Breast epithelium (tissue), 3 donors: ENCODE measurements around the gene FLT3LG.

ENCODE experiments used
- POLR2A ChIP-seq: fragments of 450-650 bp; IDR thresholded peaks from one replicate; pipeline ENCODE4 v1.6.1; 2016; ENCODE audit warnings: antibody characterized with exemption, mild to moderate bottlenecking, moderate library complexity
- TF ChIP-seq, protein P1 (sequence below), 3 donors: fragments of 450-650 bp; IDR thresholded peaks; one replicate each; pipeline ENCODE4 v1.5.1; 2016 to 2017; ENCODE audit warnings: antibody characterized with exemption in 3 of 3, mild to moderate bottlenecking in 3 of 3, moderate library complexity in 3 of 3

DNA sequence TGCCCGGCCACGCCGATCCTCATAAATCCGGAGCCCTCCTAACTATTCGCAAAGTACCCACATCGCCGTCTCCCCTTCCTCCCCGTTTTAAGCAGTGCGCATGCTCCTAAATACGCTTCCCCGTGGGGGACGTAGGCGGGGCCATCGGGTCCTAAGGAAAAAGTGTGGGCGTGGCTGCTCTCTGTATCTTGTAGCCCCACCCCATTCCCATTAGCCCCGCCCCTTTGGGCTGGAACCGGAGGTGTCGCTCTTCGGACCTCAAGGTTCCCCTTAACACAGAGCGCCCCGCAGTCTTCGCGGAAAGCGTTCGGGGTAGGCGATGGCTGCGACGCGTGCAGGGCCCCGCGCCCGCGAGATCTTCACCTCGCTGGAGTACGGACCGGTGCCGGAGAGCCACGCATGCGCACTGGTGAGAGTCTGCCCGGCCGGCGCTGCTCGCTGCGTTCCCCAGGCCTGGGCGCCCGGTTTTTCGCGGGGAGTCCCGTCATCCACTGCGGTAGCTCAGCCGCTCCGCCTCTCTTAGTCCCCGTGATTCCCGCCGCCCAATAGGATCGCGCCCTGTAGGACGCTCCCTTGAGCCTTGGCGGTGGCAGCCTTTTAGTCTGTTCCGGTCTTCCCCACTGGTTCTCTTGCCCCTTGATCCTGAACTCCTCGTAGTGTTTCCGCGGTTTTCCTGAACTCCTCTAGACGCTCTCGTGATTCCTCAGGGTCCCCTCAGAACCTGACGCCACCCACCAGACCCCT lies 20.8 kb upstream of the FLT3LG start, which contains the start of gene ALDH16A1:
- TF ChIP-seq, protein P1, sequence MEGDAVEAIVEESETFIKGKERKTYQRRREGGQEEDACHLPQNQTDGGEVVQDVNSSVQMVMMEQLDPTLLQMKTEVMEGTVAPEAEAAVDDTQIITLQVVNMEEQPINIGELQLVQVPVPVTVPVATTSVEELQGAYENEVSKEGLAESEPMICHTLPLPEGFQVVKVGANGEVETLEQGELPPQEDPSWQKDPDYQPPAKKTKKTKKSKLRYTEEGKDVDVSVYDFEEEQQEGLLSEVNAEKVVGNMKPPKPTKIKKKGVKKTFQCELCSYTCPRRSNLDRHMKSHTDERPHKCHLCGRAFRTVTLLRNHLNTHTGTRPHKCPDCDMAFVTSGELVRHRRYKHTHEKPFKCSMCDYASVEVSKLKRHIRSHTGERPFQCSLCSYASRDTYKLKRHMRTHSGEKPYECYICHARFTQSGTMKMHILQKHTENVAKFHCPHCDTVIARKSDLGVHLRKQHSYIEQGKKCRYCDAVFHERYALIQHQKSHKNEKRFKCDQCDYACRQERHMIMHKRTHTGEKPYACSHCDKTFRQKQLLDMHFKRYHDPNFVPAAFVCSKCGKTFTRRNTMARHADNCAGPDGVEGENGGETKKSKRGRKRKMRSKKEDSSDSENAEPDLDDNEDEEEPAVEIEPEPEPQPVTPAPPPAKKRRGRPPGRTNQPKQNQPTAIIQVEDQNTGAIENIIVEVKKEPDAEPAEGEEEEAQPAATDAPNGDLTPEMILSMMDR (IDR thresholded peaks at IDR 0.05), result no peak
- TF ChIP-seq POLR2A, result peak; percentile 83
